ENCODE results near the gene HRNR. TPM values are rescaled to one million over a fixed set of nuclear protein-coding genes. Genes with fewer than 3 reads are reported as not detected.
A peak's percentile ranks its signal among the peaks of the same experiment; 100 is the strongest.

HRNR gene
- polyA plus RNA-seq, 3 donors = not detected

GRCh38 chr1:152190589-152190988 is 33.4 kb downstream of the HRNR start:
- Histone ChIP-seq H3K4me1 (ENCODE audit: control insufficient read depth in 1 of 2, insufficient read depth in 2 of 2, low read length in 2 of 2) (peaks cover 15 to 20% of the 10 kb centered on the region in 2 donors), H3K9ac (ENCODE audit: insufficient read depth, low read length, poor library complexity, severe bottlenecking) (no peak overlapping the region), H3K36me3 (replicated peaks in 1 of 2; ENCODE audit: control insufficient read depth in 1 of 2, insufficient read depth in 2 of 2, low read length in 2 of 2) (no peaks in the 10 kb centered on the region), H4K20me1 (ENCODE audit: insufficient read depth, low read length) (no peaks in the 10 kb centered on the region), H3K4me2 (replicated peaks; ENCODE audit: extremely low read depth, low read length, poor library complexity, severe bottlenecking) (no peak overlapping the region), H3K79me2 (ENCODE audit: insufficient read depth, low read length) (no peaks in the 10 kb centered on the region), H2AFZ (ENCODE audit: insufficient read depth, low read depth, low read length, poor library complexity, severe bottlenecking) (peak overlapping the region; percentile 3), H3K9me3 (replicated peaks in 1 of 2; ENCODE audit: control insufficient read depth in 1 of 2, insufficient read depth in 1 of 2, low read length in 2 of 2) (no peaks in the 10 kb centered on the region), H3K4me3 (replicated peaks in 1 of 3; ENCODE audit: low read depth in 2 of 3, low read length in 3 of 3) (no peak overlapping the region), H3K27ac (ENCODE audit: low read depth in 1 of 2, low read length in 2 of 2) (no peak overlapping the region), H3K27me3 (ENCODE audit: control insufficient read depth in 2 of 2, insufficient read depth in 2 of 2, low read length in 2 of 2) (peaks cover 0 to 15% of the 10 kb centered on the region in 2 donors)
- TF ChIP-seq, protein P1, sequence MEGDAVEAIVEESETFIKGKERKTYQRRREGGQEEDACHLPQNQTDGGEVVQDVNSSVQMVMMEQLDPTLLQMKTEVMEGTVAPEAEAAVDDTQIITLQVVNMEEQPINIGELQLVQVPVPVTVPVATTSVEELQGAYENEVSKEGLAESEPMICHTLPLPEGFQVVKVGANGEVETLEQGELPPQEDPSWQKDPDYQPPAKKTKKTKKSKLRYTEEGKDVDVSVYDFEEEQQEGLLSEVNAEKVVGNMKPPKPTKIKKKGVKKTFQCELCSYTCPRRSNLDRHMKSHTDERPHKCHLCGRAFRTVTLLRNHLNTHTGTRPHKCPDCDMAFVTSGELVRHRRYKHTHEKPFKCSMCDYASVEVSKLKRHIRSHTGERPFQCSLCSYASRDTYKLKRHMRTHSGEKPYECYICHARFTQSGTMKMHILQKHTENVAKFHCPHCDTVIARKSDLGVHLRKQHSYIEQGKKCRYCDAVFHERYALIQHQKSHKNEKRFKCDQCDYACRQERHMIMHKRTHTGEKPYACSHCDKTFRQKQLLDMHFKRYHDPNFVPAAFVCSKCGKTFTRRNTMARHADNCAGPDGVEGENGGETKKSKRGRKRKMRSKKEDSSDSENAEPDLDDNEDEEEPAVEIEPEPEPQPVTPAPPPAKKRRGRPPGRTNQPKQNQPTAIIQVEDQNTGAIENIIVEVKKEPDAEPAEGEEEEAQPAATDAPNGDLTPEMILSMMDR (IDR thresholded peaks at IDR 0.05) = no peak
- DNase-seq = peak; percentile 39 to 58 (median 52)
- Mint-ChIP-seq H3K27ac (peak overlapping the region in 1 of 7 donors; percentile 73), H3K27me3 (ENCODE audit: low read depth in 3 of 3) (peaks cover 14 to 32% (median 20%) of the 10 kb centered on the region in 3 donors), H3K9me3 (peaks cover 0 to 5% (median 0%) of the 10 kb centered on the region in 7 donors), H3K36me3 (no peaks in the 10 kb centered on the region), H3K4me1 (peaks cover 23% of the 10 kb centered on the region), H3K4me3 (no peak overlapping the region)
- no CpG with 5 or more reads among the region's 2 CpGs for WGBS (ENCODE audit: insufficient coverage)
- intact Hi-C loops (cut with micrococcal nuclease) = loop anchor here in 1 of 2 donors (2.0 to 5.0 kb wide), 2 partner anchors 252 to 268 kb away; no protein-coding TSS in a partner anchor

DNA sequence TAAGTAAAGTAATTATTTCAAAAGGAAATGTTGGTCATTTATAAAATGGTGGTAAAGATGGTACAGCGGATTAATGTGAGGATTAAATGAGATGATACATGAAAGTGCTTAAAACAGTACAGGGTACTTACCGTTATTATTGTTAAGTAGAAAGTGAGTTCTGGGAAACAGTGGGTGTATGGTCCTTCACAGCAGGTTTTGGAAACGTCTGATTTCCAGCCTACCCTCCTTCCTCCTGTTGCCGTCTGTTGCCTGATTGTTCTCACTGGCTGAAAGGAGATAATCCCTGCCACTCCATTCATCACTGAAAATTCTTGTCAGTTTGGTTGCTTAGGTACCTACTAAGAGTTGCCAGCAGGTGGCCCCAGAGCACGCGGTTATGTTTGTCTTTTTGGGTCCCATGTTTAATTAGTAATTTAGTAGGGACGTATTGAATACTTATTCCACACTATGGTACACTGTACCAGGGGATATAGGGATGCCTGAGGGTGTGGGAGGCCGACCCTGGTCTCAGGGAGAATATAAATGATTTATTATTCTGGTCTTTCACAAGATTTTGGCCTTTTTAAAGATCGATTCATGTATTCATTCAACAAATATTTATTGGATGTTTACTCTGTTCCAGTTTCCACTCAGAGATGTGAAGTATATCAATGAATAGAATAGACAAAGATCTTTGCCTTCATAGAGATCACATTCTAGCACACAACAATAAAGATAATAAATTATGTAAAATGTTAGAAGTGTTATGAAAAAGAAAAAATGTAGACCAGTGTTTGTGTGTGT is 34.1 kb downstream of the HRNR start:
- peak overlapping the region in 2 of 7 donors; percentile 65 to 73 for H3K27ac Mint-ChIP-seq

More for the DNA sequence above, 34.1 kb downstream of the HRNR start:
- Mint-ChIP-seq H3K27me3 (ENCODE audit: low read depth in 3 of 3) (peaks cover 14 to 32% (median 20%) of the 10 kb centered on the region in 3 donors), H3K9me3 (peaks cover 0 to 3% (median 0%) of the 10 kb centered on the region in 7 donors), H3K4me3 (peak overlapping the region; percentile 78 to 87), H3K36me3 (no peaks in the 10 kb centered on the region), H3K4me1 (peaks cover 27% of the 10 kb centered on the region)
- Histone ChIP-seq H3K27me3 (ENCODE audit: control insufficient read depth in 2 of 2, insufficient read depth in 2 of 2, low read length in 2 of 2) (peaks cover 0 to 15% of the 10 kb centered on the region in 2 donors), H3K36me3 (replicated peaks in 1 of 2; ENCODE audit: control insufficient read depth in 1 of 2, insufficient read depth in 2 of 2, low read length in 2 of 2) (no peaks in the 10 kb centered on the region), H3K4me2 (replicated peaks; ENCODE audit: extremely low read depth, low read length, poor library complexity, severe bottlenecking) (peak overlapping the region; percentile 99), H3K79me2 (ENCODE audit: insufficient read depth, low read length) (no peaks in the 10 kb centered on the region), H3K9me3 (replicated peaks in 1 of 2; ENCODE audit: control insufficient read depth in 1 of 2, insufficient read depth in 1 of 2, low read length in 2 of 2) (no peaks in the 10 kb centered on the region), H3K4me3 (replicated peaks in 1 of 3; ENCODE audit: low read depth in 2 of 3, low read length in 3 of 3) (peak overlapping the region in 1 of 3 experiments; percentile 82), H3K4me1 (ENCODE audit: control insufficient read depth in 1 of 2, insufficient read depth in 2 of 2, low read length in 2 of 2) (peaks cover 15 to 20% of the 10 kb centered on the region in 2 donors), H3K27ac (ENCODE audit: low read depth in 1 of 2, low read length in 2 of 2) (no peak overlapping the region), H3K9ac (ENCODE audit: insufficient read depth, low read length, poor library complexity, severe bottlenecking) (no peak overlapping the region), H2AFZ (ENCODE audit: insufficient read depth, low read depth, low read length, poor library complexity, severe bottlenecking) (peak overlapping the region; percentile 91), H4K20me1 (ENCODE audit: insufficient read depth, low read length) (no peaks in the 10 kb centered on the region)
- WGBS (ENCODE audit: insufficient coverage) = 11% methylated on average over 1 of the region's 9 CpGs
- peak; percentile 44 to 66 (median 59) for DNase-seq
- intact Hi-C loops (cut with micrococcal nuclease) = loop anchor here (2.0 to 5.0 kb wide), 2 partner anchors 252 to 269 kb away; no protein-coding TSS in a partner anchor
- TF ChIP-seq, protein P1 (IDR thresholded peaks at IDR 0.05) = peak; percentile 78
